ENCODE results near the gene MIR17HG.

DNA sequence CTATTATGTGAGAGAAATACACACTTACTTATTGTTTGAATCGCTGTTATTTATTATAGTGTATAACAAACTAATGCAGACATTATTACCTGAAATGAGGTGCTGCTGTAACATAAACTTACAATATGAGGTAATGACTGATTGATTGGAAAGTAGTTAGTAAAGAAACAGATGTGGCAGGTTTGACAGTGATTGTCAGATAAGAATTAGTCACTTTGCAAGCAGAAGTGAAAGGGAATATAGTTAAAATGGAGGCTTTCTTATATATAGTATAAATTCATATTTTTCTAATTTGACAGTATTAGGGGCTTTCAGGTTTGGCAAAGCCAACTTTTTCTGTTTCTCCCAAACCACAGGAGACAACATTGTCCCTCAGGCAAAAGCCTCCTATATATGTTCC, 20.6 kb downstream of the MIR17HG start:
- TF ChIP-seq CTCF (IDR thresholded peaks at IDR 0.05) (no peak), POLR2A (IDR thresholded peaks at IDR 0.05) (no peak)
